WERI-Rb-1 (cell line): ENCODE data around the gene MYLK2.

Experiments used
- DNase-seq: peaks from one replicate; pipeline ENCODE4 v3.0.0-alpha.2; 2020
- H3K27ac ChIP-seq: fragments of 250-450 bp; sonication (Bioruptor Pico); 2 replicates; pipeline ENCODE4 v1.5.1; 2020; ENCODE audit warnings: mild to moderate bottlenecking, moderate library complexity
- H3K27me3 ChIP-seq: fragments of 250-450 bp; sonication (Bioruptor Pico); 2 replicates; pipeline ENCODE4 v1.5.1; 2021; ENCODE audit warnings: mild to moderate bottlenecking, low read depth, moderate library complexity; ENCODE audit not compliant: insufficient read depth, severe bottlenecking
- H3K36me3 ChIP-seq: fragments of 250-450 bp; sonication (Bioruptor Pico); 2 replicates; pipeline ENCODE4 v1.5.1; 2020; ENCODE audit warnings: mild to moderate bottlenecking, moderate library complexity
- H3K4me3 ChIP-seq: 2 replicates; pipeline ENCODE4 v1.5.1; 2011; ENCODE audit warnings: low read depth, mild to moderate bottlenecking, control low read depth, low read length
- H3K9me3 ChIP-seq: fragments of 250-450 bp; sonication (Bioruptor Pico); 2 replicates; pipeline ENCODE4 v1.5.1; 2021; ENCODE audit warnings: mild to moderate bottlenecking, moderate library complexity; ENCODE audit not compliant: severe bottlenecking
- TF ChIP-seq, protein P1 (sequence below): IDR thresholded peaks from 2 replicates; pipeline ENCODE4 v1.5.1; 2011; ENCODE audit warnings: low read depth, mild to moderate bottlenecking, control low read depth, inconsistent platforms, low read length

The MYLK2 gene

GRCh38 chr20:31784354-31785044, 34.7 kb upstream of the MYLK2 start:
- TF ChIP-seq, protein P1, sequence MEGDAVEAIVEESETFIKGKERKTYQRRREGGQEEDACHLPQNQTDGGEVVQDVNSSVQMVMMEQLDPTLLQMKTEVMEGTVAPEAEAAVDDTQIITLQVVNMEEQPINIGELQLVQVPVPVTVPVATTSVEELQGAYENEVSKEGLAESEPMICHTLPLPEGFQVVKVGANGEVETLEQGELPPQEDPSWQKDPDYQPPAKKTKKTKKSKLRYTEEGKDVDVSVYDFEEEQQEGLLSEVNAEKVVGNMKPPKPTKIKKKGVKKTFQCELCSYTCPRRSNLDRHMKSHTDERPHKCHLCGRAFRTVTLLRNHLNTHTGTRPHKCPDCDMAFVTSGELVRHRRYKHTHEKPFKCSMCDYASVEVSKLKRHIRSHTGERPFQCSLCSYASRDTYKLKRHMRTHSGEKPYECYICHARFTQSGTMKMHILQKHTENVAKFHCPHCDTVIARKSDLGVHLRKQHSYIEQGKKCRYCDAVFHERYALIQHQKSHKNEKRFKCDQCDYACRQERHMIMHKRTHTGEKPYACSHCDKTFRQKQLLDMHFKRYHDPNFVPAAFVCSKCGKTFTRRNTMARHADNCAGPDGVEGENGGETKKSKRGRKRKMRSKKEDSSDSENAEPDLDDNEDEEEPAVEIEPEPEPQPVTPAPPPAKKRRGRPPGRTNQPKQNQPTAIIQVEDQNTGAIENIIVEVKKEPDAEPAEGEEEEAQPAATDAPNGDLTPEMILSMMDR = no peak
- H3K36me3 ChIP-seq = peaks cover 93% of the 10 kb centered on the region
- no peaks in the 10 kb centered on the region for H3K9me3 ChIP-seq
- no peak overlapping the region for H3K4me3 ChIP-seq
- H3K27ac ChIP-seq = no peak overlapping the region
- H3K27me3 ChIP-seq = no peaks in the 10 kb centered on the region
- DNase-seq = no peak

- no peak for DNase-seq
- H3K27me3 ChIP-seq = no peaks in the 10 kb centered on the region
- H3K4me3 ChIP-seq = no peak overlapping the region
- H3K36me3 ChIP-seq = peaks cover 93% of the 10 kb centered on the region
- no peak overlapping the region for H3K27ac ChIP-seq
- no peaks in the 10 kb centered on the region for H3K9me3 ChIP-seq
- TF ChIP-seq, protein P1 = no peak
These were observed 34.1 kb upstream of the MYLK2 start for GRCh38 chr20:31785089-31785488.

DNA sequence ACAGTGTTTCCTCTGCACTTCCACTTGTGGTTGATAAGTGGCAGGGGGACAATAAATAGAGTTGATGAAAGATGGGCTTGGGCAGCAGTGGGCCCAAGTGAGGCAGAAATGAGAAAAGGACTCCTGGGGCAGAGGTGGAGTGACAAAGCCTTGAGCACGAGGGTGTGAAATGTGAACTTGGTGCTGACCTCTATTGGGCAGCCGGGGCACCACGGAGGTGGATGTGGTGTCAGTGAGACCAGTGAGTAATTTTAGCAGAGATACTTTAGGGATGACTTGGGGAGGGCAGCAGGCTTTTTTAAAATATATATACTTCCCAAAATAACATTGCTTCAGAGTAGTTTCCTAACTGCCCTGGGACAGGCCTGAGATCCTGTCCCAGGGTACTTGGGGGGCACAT, 30.6 kb upstream of the MYLK2 start:
- Histone ChIP-seq H3K27me3 (no peaks in the 10 kb centered on the region), H3K9me3 (no peaks in the 10 kb centered on the region), H3K4me3 (no peak overlapping the region), H3K27ac (no peak overlapping the region), H3K36me3 (peaks cover 93% of the 10 kb centered on the region)
- TF ChIP-seq, protein P1 = peak; percentile 36
- no peak for DNase-seq

- DNase-seq = no peak
- H3K9me3 ChIP-seq = no peaks in the 10 kb centered on the region
- TF ChIP-seq, protein P1 = no peak
- peaks cover 93% of the 10 kb centered on the region for H3K36me3 ChIP-seq
- H3K27me3 ChIP-seq = no peaks in the 10 kb centered on the region
- no peak overlapping the region for H3K4me3 ChIP-seq
- H3K27ac ChIP-seq = no peak overlapping the region
These were observed 28.8 kb upstream of the MYLK2 start for GRCh38 chr20:31790401-31790800.

DNA sequence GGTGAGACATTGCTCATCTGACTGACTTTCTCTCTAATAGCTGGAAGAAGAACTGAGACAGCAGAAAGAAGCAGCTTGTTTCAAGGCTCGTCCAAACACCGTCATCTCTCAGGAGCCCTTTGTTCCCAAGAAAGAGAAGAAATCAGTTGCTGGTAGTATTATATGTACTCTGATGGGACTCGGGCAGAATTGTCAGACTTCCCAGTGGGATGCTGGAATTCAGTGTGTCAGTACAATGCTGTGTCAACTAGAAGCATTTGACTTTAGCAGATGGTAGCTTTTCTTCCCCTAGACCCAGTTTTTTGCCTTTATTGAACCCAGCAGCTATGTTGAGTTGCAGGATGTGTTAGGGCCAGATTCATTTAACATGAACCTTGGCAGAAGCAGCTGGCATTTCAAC, 21.8 kb upstream of the MYLK2 start:
- Histone ChIP-seq H3K27ac (no peak overlapping the region), H3K36me3 (peaks cover 98% of the 10 kb centered on the region), H3K9me3 (no peaks in the 10 kb centered on the region), H3K4me3 (no peak overlapping the region), H3K27me3 (no peaks in the 10 kb centered on the region)
- DNase-seq = no peak
- TF ChIP-seq, protein P1 = no peak

GRCh38 chr20:31801508-31801907, 17.6 kb upstream of the MYLK2 start:
- TF ChIP-seq, protein P1 = no peak
- Histone ChIP-seq H3K27ac (no peak overlapping the region), H3K27me3 (no peaks in the 10 kb centered on the region), H3K36me3 (peaks cover 90% of the 10 kb centered on the region), H3K9me3 (no peaks in the 10 kb centered on the region), H3K4me3 (no peak overlapping the region)
- no peak for DNase-seq
